Endothelial cell of hepatic sinusoid (primary cell): Measurements from ENCODE around the gene MMAB.

Source experiments
- in situ Hi-C: cut with HindIII; loops from 2 replicates; pipeline ENCODE4 v1.10.0; 2017; ENCODE audit warnings: low sequenced_read_pairs

Gene MMAB

DNA sequence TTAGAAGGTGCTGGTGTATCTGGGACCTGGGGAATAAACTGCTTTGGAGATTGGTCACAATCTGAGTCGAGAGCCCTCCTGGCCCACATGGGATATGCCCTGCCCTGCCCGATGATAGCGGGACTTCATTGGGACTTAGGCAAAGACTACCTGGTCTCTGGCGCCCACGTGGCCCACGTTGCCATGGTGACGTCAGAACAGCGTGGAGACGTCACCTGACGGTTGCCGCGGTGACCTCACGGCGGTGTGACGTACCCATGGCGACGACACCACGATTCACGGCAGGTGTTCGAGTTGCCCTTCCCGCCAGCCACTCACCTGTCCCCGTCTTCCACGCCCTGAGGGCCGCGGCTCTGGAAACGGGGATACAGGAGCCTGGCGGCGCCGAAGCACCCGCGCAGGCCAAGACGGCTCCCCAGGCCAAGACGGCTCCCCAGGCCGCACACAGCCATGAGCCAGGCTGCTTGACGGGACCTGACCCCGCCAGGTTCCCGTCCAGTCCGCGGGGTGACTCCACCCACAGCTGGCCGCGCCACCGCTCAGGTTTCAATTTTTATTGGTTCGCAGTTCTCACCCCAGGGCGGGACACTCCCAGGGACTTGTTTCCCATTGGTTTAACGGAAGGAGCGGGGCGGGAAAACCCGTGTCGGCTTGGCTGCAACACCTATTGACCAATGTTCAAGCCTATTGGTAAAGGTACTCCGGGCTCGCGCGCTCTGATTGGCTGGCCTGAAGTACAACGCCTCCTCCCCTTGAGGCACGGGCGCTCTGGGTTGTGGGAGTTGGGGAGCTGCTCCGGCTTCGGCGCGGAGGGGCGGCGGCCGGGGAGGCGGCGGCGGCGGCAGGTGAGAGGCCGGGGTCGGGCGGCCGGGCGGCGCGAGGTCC lies at the start of gene MMAB, which contains the start of gene MVK:
Gene MMAB, minus strand, starts transcription at position 476 of the 885 bp plus-strand sequence. Its CDS starts 24 bp downstream, at position 452.
Gene MVK, plus strand, starts transcription at position 766 of the 885 bp plus-strand sequence. CDS start 1,029 bp downstream, outside the sequence.
- in situ Hi-C loops = no loop called here

DNA sequence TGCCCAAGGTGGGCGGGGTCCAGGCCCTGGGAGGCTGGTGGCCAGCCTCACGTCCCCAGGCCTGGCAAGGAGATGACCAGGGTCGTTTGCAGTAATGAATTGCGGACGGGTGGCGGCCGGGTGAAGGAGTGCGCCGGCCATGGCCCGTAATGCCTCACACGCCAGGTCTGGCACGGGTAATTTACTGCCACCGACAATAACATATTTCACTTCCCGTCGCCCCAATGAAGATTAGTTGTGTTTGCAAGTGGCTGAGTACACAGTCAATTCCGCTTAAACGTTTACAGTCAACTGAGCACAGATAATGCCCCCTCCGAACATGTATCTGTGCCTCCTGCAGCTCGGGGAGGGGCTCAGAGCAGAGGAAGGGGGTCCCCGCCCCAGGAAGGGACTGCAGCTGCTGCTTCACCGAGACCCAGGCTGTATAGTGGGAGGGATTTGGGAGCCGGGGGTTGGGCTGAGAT lies 48.6 kb upstream of the MMAB start:
- in situ Hi-C loops = loop anchor here (25.0 kb wide), 1 partner anchor 165 kb away; no protein-coding TSS in a partner anchor

DNA sequence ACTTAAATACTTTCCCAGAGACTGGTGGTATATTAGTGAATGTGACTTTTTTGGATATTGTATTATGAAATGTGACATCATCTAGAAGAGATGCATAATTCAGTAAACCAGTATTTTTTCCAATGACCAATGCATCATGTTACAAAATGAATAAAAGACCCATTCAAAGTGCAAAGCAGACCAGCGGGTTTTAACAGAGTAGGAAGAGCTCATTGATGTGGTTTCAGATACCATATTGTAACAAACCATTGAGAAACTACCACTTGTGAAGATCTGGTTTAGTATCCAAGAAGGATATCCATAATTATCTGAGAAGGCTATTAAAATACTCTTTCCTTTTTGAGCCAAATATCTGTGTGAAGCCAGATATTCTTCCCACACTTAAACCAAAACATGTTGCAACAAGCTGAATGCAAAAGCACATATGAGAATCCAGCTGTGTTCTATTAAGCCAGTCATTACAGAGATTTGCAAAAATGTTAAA lies 47.9 kb upstream of the MMAB start:
- in situ Hi-C loops = loop anchor here (25.0 kb wide), 1 partner anchor 166 kb away; no protein-coding TSS in a partner anchor

DNA sequence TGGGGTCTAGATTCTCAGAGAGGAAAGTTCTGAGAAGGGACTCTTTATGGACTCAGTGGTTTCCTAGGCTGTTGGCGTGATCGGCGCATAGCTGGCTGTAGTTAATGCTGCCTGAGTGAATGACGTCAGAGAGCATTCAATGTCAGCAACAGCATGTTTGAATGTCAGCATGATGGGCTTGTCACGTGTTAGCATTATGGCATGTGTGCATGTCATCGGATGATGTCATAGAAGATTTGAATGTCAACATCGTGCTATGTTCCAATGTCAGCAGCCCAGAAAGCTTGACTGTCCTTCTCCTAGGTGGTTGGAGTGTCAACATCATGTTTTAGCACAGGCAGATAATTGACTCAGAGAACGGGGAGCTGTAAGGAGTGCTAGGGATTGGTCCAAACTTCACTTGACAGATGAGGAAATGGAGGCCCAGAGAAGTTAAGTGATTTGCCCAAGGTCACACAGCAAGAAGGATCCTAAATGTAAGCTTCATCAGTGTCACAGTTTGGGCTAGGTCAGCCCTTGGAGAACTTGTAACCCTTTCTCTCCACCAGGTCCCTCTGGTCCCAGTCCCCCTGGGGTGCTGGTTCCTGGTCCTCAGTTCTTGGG lies 45.8 kb upstream of the MMAB start:
- in situ Hi-C loops = loop anchor here (5.0 to 25.0 kb wide), 3 partner anchors 38 to 168 kb away; no protein-coding TSS in a partner anchor

DNA sequence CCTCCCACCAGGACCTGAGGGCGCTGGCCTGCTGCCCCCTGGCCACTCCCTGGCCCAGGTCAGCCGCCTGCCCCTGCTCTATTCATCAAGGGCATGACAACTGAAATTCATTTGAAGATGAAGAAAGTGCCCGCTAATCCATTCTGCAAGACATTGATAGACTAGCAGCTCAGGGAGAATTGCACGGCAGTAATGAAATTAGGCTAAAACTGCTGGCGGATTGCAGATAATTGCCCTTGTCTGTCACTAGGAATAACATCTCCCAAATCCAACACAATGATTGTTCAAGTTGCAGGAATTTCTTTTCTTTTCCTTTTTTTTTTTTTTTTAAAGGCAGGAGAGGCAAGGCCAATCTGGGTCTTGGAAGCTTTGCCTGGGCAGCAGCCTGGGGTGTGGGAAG lies 44.8 kb upstream of the MMAB start:
- in situ Hi-C loops = loop anchor here (5.0 to 25.0 kb wide), 3 partner anchors 39 to 169 kb away; no protein-coding TSS in a partner anchor

DNA sequence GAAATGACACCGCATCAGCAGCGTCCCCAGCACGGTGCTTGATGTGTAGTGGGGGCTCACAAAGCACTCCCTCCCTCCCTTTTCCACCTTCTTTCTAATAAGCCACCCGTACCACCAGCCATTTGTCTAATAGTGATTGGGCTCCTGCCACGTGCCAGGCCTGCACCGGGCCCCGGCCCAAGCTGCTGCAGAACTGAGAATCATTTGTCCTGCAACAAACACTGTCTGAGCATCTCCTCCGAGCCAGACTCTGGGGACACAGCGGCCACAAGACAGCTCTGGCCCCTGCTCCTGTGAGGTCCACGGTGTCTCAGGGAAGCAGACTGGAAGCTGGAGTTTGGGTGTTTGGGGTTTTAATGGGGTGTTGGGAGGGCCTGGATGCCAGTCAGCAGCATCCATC lies 44.2 kb upstream of the MMAB start:
- in situ Hi-C loops = loop anchor here (5.0 to 25.0 kb wide), 3 partner anchors 40 to 170 kb away; no protein-coding TSS in a partner anchor

DNA sequence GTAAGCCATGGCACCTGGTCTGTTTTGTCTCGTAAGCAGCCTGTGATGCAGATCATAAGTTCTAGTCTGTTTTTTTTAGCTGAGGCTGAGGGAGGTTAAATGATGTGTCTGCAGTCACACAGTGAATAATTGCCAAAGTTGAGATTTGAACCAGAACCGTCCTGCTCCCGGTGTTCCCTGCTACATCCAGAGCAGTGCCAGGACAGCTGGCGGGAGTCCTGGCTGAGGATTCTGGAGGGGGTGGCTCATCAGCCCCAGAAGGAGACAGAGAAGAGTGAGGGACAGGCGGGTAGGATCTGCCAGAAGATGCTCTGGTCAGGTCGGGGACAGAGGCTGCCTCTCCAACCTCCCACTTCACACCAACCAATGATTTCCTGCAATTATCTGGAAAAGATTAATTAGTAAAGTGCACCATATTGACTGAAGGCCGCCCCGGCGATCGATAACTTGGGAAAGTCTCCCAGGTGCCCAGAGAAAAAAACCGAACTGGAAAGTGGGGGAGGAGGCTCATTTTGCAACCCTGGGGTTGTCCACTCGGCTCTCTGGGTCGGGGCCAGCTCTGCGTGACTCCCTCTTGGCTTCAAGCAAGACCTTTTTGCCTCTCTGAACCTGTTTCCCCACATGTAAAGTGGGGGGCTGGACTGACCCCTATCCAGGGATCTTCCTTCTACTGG lies 42.4 kb upstream of the MMAB start:
- in situ Hi-C loops = loop anchor here (5.0 to 25.0 kb wide), 3 partner anchors 42 to 172 kb away; no protein-coding TSS in a partner anchor

DNA sequence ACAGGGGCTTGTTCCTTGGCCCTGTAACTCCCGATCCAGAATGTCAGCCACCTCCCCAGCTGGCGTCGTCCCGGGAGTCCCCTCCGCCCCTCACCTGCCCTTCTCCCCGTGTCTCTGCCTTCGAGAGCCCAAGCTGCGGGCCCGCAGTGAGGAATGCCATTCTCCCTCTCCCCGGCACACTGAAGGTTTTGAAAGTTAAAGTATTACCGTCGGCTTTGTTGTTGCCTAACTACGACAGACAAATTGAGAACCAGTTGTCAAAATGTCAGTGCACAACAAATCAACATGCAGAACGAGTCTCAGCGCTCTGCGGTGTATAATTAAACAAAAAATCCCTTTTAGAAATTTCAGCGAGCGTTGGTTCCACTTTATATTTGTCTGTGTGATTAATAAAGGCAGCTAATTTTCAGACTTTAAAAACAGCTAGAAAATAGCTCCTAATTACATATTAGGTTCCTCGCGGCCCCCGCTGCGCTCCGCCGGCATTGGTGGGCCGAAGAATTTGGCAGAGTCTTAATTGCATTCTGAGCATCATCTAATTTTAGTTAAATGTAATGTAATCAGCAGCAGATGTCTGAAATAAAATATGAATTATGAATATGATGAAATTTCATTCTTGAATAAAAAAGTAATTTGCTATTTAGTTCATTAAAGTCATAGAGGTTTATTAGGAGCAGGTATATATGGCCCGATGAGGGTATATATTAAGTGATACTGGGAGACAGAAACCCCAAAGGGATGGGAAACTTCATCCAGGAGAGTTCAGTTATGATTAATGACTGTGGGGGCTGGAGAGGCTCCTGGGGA lies 40.5 kb upstream of the MMAB start:
- in situ Hi-C loops = loop anchor here (25.0 kb wide), 1 partner anchor 173 kb away; no protein-coding TSS in a partner anchor

DNA sequence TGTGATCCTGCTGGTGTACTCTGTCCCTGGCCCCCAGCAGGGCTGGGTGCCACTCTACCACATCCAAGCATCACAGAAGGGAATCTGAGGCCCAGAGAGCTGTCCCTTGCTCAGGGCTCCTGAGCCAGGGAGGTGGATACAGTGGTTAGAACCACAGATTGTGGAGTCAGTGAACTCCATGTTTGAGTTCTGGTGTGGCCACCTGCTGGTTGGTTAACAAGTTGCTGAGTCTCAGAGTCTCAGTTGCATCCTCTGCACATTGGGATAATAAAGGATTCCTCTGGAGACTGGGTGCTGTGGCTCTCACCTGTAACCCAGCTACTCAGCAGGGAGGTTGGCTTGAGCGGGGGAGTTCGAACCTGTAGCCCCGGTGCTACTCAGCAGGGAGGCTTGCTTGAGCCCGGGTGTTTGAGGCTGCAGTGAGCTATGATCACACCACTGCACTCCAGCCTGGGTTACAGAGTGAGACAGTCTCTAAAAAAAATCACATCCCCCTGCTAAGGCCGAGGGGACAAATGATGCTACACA lies 39.7 kb upstream of the MMAB start:
- in situ Hi-C loops = loop anchor here (25.0 kb wide), 1 partner anchor 174 kb away; no protein-coding TSS in a partner anchor

DNA sequence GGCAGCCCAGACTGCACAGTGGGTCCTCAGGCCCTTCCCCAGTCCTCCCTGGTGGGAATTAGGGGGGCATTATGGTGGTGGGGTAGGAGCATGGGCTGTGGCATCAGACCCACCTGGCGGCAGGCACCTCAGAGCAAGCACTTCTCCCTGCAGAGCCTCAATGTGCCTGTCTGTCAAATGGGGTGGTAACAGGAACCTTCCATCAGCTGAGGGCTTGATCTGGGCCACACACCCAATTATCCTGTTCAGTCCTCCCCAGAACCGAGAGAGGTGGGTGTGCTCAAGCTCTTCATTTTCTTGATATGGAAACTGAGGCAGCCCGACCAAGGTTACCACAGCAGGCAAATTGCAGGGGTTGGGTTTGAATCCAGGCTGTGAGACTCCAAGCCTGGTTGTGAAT lies 38.7 kb upstream of the MMAB start:
- in situ Hi-C loops = loop anchor here (25.0 kb wide), 1 partner anchor 175 kb away; no protein-coding TSS in a partner anchor

DNA sequence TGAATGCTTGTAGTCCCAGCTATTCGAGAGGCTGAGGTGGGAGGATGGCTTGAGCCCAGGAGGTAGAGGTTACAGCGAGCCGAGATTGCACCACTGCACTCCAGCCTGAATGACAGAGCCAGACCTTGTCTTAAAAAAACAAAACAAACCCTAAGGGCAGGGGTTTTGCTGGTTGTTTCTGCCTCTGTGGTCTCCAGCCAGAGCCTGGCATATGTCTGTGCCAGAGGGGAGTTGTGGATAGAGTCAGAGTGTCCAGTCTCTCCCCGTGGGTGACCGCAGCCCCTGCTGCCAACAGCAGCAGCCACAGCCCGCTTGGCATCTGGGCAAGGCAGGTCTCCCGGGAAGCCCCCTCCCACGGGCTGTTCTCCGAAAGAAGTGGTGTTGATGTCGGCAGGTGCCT lies 37.9 kb upstream of the MMAB start:
- in situ Hi-C loops = loop anchor here (25.0 kb wide), 1 partner anchor 176 kb away; no protein-coding TSS in a partner anchor

DNA sequence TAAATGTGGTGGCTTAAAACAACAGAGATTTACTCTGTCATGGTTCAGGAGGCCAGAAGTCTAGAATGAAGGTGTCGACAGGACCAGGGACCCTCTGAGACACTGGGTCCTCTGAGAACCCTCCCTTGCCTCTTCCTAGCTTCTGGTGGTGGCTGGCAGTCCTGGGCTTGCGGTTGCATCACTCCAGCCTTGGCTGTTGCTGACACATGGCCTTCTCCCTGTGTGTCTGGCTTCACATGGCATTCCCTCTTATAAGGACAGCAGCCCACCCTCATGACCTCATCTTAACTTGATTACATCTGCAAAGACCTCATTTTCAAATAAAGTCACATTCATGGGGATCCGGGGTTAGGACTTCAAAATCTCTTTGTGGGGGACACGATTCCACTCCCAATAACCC lies 37.2 kb upstream of the MMAB start:
- in situ Hi-C loops = loop anchor here (25.0 kb wide), 1 partner anchor 177 kb away; no protein-coding TSS in a partner anchor

DNA sequence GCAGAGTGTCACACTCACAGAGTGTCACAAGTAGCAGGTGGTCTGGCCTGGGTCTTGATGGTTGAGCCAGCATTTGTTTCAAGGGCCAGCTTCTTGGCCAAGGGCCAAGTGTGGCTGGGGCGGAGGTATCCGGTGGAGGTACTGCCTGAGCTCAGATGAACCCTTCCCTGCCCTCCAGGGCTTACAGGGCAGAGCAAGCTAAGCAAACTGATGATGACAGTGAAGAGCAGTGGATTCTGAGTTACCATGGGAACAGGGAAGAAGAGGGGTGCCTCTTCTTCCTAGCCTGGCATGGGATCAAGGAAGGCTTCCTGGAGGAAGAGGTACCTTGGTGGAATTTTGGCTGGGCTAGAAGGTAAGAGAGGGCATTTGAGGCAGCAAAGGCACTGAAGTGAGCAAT lies 36.0 kb upstream of the MMAB start:
- in situ Hi-C loops = loop anchor here (25.0 kb wide), 1 partner anchor 178 kb away; no protein-coding TSS in a partner anchor

DNA sequence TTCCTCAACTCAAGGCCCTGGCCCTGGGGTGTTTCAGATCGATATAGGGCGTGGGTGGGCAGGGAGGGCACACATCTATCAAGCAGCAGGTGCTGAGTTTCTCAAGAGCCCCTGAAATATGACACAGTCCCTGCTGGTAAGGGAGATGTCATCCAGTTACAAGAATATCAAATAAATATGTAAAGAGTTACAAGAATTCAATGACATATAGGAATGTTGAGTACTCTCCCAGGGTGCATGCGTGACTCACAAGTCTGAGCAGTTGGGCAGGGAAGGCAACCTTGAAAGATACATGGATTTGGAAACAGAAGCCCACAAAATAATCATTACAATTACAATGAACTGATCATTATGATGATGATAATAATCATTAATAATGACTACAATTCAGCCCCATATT lies 35.5 kb upstream of the MMAB start:
- in situ Hi-C loops = loop anchor here (25.0 kb wide), 1 partner anchor 179 kb away; no protein-coding TSS in a partner anchor

DNA sequence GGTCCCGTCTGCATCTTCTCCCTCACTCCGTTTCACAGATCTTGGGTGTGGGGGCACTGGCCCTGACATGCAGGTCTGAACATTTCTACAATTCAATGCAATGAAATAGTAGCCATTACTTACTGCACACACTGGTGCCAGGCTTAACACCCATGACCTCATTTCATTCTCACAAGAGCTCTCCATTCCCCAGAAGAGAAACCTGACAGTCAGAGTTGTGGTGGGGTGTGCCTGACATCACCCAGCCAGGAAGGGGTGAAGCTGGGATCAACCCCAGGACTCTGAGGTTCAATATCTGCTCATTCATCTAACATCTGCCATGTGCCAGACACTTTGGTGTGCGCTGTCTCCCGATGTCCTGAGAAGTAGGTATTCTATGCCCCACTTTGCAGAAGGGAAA lies 35.0 kb upstream of the MMAB start:
- in situ Hi-C loops = loop anchor here (25.0 kb wide), 1 partner anchor 179 kb away; no protein-coding TSS in a partner anchor

DNA sequence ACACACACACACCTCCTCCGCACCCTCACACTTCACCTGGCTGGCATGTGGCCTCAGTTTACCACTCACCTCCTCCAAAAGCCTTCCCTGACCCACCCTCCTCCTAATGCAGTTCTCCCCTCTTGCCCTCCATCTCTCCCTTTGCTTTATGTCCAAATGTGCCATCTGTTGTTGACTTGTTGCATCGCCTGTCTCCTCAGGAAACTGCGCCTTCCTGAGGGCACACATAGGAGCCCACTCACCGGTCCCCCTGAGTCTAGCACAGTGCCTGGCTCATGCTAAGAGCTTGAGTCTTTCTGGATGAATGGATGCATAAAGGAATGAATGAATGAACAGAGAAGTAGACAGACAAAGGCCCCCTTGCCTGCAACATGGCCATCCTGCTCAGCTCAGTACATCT lies 34.3 kb upstream of the MMAB start:
- in situ Hi-C loops = loop anchor here (25.0 kb wide), 1 partner anchor 180 kb away; no protein-coding TSS in a partner anchor

DNA sequence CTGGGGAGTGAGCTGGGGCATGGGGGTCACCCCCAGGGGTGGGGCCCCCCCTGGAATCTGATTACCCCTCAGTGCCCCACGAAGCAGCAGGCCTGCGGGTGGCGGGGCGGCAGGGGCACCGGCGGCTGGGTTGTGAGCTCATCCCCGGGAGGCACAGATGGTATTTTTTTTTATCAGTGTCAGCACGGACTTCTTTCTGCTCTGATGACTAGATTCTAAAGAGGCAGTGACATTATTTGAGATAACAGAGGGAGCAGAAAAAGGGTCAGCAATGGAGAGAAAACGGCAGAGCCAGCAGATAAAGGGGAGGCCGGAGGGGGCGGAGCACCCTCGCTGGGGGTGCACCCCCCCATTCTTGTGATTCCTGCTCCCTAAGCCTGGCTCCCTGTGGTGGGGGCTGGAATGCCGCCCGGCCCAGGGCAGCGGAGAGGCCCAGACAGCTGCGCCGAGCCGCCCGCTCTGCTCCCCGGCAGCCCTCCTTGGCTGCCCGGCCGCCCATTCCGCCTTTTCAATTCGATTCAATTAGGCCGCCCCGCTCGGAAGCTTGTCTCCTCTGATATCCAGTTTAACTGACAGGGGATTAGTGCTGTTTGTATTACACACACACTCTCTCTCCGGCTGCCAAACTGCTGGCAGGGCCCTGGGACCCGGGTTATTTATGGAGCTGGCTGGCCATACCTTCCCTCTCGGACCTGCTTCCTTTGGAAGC lies 33.2 kb upstream of the MMAB start:
- in situ Hi-C loops = loop anchor here (25.0 kb wide), 1 partner anchor 181 kb away; no protein-coding TSS in a partner anchor

DNA sequence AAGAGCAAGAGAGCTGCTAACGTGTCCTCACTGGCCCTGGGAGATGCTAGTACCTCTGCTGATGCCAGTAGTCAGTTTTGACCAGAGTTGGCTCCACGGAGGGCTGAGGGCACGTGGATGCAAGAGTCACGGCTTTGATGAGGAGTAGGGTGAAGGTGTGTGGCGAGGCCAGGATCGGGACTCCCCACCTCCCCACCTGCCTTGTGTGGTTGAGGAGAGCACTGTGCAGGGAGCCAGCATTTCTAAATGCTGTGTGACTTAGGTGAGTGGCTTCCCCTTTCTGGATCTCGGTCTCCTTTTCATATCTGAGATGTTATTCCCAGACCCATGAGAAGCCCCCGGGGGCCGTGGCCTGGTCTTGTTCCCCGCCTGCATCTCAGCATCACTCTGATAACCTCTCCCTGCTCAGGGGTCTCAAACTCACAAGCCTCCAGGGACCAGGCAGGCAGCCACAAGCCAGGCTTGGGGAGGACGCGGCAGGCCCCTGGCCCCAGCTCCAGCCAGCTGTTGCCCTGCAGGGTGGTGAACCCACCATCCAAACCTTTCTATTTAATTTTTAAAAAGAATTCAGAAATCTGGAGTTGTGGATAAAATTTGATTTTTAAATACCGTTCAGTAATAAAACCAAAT lies 32.4 kb upstream of the MMAB start:
- in situ Hi-C loops = loop anchor here (25.0 kb wide), 1 partner anchor 182 kb away; no protein-coding TSS in a partner anchor
